OCI-LY1 (cell line): Measurements from ENCODE around the gene IL21R.

Experiments used
- CTCF ChIP-seq: fragments of 200-600 bp; sonication (generic), shearing (Covaris generic); IDR thresholded peaks from 2 replicates; pipeline ENCODE4 v1.5.1; 2017; ENCODE audit warnings: mild to moderate bottlenecking, antibody characterized with exemption, low read length, moderate library complexity, mixed read lengths
- EZH2 ChIP-seq: fragments of 200-600 bp; sonication (generic), shearing (Covaris generic); IDR thresholded peaks from 2 replicates; pipeline ENCODE4 v1.8.0; 2017; ENCODE audit warnings: borderline replicate concordance, mixed run types, mild to moderate bottlenecking, antibody characterized with exemption, low read length, moderate library complexity, mixed read lengths

- TF ChIP-seq CTCF (no peak), EZH2 (no peak)
These were observed 97.1 kb downstream of the IL21R start for GRCh38 chr16:27498916-27499658.
